HEK293T (cell line): ENCODE measurements around the gene KCNQ2.

Source experiments
- CTCF ChIA-PET: fragments of 350-600 bp; formaldehyde crosslinking; extraction: SDS; loops from one replicate; lab custom pipeline; 2021; ENCODE audit warnings: antibody characterized with exemption, inconsistent platforms; lab: Yijun Ruan, JAX
- POLR2A ChIA-PET: fragments of 350-600 bp; formaldehyde crosslinking; extraction: SDS; loops from one replicate; lab custom pipeline; 2020; ENCODE audit warnings: antibody characterized with exemption, inconsistent platforms; lab: Yijun Ruan, JAX
- DNase-seq: peaks from one replicate; pipeline ENCODE4 v3.0.0; 2012; ENCODE audit warnings: mixed read lengths; ENCODE audit errors: extremely low spot score
- ARNT ChIP-seq: fragments of 450-650 bp; IDR thresholded peaks from 2 replicates; pipeline ENCODE4 v1.6.1; 2017; ENCODE audit warnings: mild to moderate bottlenecking
- BHLHE40 ChIP-seq: fragments of 450-650 bp; IDR thresholded peaks from 2 replicates; pipeline ENCODE4 v1.6.1; 2016; ENCODE audit warnings: mild to moderate bottlenecking, moderate library complexity, borderline replicate concordance
- CTBP1 ChIP-seq: fragments of 450-650 bp; IDR thresholded peaks from 2 replicates; pipeline ENCODE4 v1.6.1; 2016; ENCODE audit warnings: borderline replicate concordance
- ELF4 ChIP-seq: fragments of 450-650 bp; IDR thresholded peaks from 2 replicates; pipeline ENCODE4 v1.6.1; 2017; ENCODE audit warnings: antibody characterized with exemption
- FOXA1 ChIP-seq: fragments of 450-650 bp; IDR thresholded peaks from 2 replicates; pipeline ENCODE4 v1.6.1; 2016; ENCODE audit warnings: mild to moderate bottlenecking
- FOXK2 ChIP-seq: fragments of 450-650 bp; IDR thresholded peaks from 2 replicates; pipeline ENCODE4 v1.6.1; 2016; ENCODE audit warnings: mild to moderate bottlenecking
- FOXM1 ChIP-seq: fragments of 450-650 bp; IDR thresholded peaks from 2 replicates; pipeline ENCODE4 v1.6.1; 2017; ENCODE audit warnings: mild to moderate bottlenecking, borderline replicate concordance
- HDGF ChIP-seq: fragments of 450-650 bp; IDR thresholded peaks from 2 replicates; pipeline ENCODE4 v1.6.1; 2017; ENCODE audit warnings: antibody characterized with exemption, borderline replicate concordance
- L3MBTL2 ChIP-seq: fragments of 450-650 bp; conservative IDR thresholded peaks from 2 replicates; pipeline ENCODE4 v1.6.1; 2016; ENCODE audit warnings: mild to moderate bottlenecking
- LEF1 ChIP-seq: fragments of 450-650 bp; IDR thresholded peaks from 2 replicates; pipeline ENCODE4 v1.6.1; 2017; ENCODE audit warnings: mild to moderate bottlenecking, borderline replicate concordance
- NFRKB ChIP-seq: fragments of 450-650 bp; IDR thresholded peaks from 2 replicates; pipeline ENCODE4 v1.6.1; 2016; ENCODE audit warnings: mild to moderate bottlenecking, moderate library complexity
- PKNOX1 ChIP-seq: fragments of 450-650 bp; IDR thresholded peaks from 2 replicates; pipeline ENCODE4 v1.6.1; 2016
- SP1 ChIP-seq: fragments of 450-650 bp; IDR thresholded peaks from 2 replicates; pipeline ENCODE4 v1.6.1; 2017
- SUZ12 ChIP-seq: fragments of 450-650 bp; IDR thresholded peaks from 2 replicates; pipeline ENCODE4 v1.6.1; 2016; ENCODE audit warnings: mild to moderate bottlenecking
- TARDBP ChIP-seq: fragments of 450-650 bp; IDR thresholded peaks from 2 replicates; pipeline ENCODE4 v1.6.1; 2016
- ZNF384 ChIP-seq: fragments of 450-650 bp; IDR thresholded peaks from 2 replicates; pipeline ENCODE4 v1.6.1; 2016

KCNQ2 gene

DNA sequence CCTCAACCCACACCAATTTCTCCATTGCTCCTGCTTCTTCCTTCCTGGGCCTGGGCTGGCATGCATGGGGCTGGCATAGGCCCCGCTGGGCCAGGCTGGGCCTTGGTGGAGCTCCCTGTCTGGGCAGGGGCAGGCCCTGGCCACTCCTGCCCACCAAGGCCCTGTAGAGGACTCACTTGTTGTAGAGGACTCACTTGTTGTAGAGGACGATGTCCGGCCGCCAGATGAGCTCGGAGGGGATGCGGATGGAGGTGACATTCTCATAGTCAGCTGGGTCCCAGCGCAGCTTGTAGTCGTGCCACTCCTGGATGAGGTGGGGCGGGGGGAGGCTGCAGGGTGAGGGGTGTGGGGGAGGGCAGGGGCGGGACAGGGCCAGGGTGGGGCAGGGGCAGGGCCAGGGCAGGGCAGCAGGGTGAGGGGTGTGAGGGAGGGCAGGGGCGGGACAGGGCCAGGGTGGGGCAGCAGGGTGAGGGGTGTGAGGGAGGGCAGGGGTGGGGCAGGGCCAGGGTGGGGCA lies 116.6 kb downstream of the KCNQ2 start:
- TF ChIP-seq SUZ12: no peak
- no peak for TF ChIP-seq ZNF384
- TF ChIP-seq L3MBTL2: no peak
- TF ChIP-seq ELF4: no peak
- no peak for TF ChIP-seq NFRKB
- no peak for TF ChIP-seq ARNT
- TF ChIP-seq SP1: no peak
- no peak for TF ChIP-seq TARDBP
- no peak for TF ChIP-seq BHLHE40
- no peak for TF ChIP-seq PKNOX1
- no peak for TF ChIP-seq LEF1
- TF ChIP-seq HDGF: no peak
- no peak for TF ChIP-seq FOXA1
- no peak for TF ChIP-seq FOXM1
- TF ChIP-seq CTBP1: no peak
- TF ChIP-seq FOXK2: no peak
- ChIA-PET CTCF (no interaction called here), POLR2A (no interaction called here)
- DNase-seq: no peak

DNA sequence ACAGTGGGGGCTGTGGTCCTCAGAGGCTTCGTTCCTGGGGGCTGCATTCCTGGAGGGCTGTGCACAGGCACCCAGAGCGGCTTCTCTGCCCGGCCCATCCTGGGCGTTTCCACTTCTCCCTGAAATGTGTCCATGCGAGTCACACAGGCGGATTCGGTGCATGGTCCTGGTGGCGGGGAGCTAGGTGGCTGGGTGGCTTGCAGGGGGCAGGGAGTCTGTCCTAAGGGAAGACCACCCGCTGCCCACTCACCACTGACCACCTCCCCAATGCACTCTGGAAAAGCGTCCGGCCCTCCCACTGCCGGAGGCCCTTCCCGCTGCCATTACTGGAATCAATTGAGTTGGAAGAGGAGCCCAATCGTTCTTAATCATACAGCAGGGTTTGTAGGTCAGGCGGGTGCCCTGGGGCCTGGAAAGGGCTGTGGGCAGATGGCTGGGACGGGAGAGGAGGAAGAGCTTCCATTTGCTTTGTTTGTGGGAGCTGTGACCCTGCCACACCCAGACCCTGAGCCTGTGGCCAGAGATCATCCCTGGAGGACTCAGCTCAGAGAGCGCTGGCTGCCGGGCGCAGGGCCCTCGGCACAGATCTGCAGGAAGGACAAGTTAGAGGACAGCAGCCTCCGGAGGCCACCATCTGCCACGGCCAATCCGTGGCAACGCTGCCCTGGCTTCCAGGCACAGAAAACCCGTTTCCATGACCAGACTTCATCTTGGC lies 117.7 kb downstream of the KCNQ2 start:
- POLR2A ChIA-PET: no interaction called here
- CTCF ChIA-PET: no interaction called here
- no peak for DNase-seq

DNA sequence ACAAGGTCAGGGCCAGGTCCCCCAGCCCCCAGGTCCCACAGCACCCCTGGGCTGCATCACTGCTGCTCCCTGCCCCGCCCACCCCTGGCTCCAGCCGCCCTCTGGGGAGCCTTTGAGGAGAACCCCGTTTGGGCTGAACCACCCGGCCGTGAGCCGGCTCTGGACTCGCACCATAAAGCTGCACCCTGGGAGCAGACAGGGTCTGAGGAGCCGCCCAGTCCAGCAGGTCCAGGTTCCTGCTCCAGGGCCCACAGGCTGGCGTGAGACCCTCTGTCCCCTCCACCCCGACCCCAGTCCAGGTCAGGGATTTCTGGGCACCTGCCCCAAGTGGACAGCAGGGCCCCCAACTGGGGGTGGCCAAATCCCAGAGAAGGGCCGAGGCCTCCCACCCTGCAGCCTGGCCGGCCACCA lies 119.6 kb downstream of the KCNQ2 start:
- CTCF ChIA-PET: no interaction called here
- no peak for DNase-seq
- TF ChIP-seq ZNF384: no peak
- no peak for TF ChIP-seq FOXA1
- no peak for TF ChIP-seq FOXK2
- TF ChIP-seq L3MBTL2: no peak
- no peak for TF ChIP-seq SP1
- no peak for TF ChIP-seq ELF4
- no peak for TF ChIP-seq NFRKB
- POLR2A ChIA-PET: no interaction called here

More for the DNA sequence above, 117.7 kb downstream of the KCNQ2 start:
- TF ChIP-seq TARDBP: no peak
- no peak for TF ChIP-seq ARNT
- no peak for TF ChIP-seq CTBP1
- no peak for TF ChIP-seq PKNOX1
- no peak for TF ChIP-seq SP1
- no peak for TF ChIP-seq ELF4
- no peak for TF ChIP-seq BHLHE40
- no peak for TF ChIP-seq FOXA1
- TF ChIP-seq L3MBTL2: no peak
- no peak for TF ChIP-seq FOXM1
- TF ChIP-seq SUZ12: no peak
- TF ChIP-seq FOXK2: no peak
- no peak for TF ChIP-seq NFRKB
- no peak for TF ChIP-seq LEF1
- no peak for TF ChIP-seq HDGF

- DNase-seq: no peak
- TF ChIP-seq ELF4: no peak
- TF ChIP-seq ARNT: no peak
- TF ChIP-seq FOXM1: no peak
- TF ChIP-seq FOXA1: no peak
- no peak for TF ChIP-seq TARDBP
- TF ChIP-seq FOXK2: no peak
- TF ChIP-seq CTBP1: no peak
- TF ChIP-seq NFRKB: no peak
- POLR2A ChIA-PET: no interaction called here
Measured at GRCh38 chr20:63351811-63352591, 120.5 kb downstream of the KCNQ2 start.

GRCh38 chr20:63351326-63351700 lies 121.1 kb downstream of the KCNQ2 start:
- no peak for TF ChIP-seq CTBP1
- TF ChIP-seq L3MBTL2: no peak
- TF ChIP-seq FOXK2: no peak
- TF ChIP-seq SP1: no peak
- TF ChIP-seq LEF1: no peak
- TF ChIP-seq HDGF: no peak
- TF ChIP-seq BHLHE40: no peak
- no peak for TF ChIP-seq ZNF384
- no peak for TF ChIP-seq SUZ12
- CTCF ChIA-PET: no interaction called here
- DNase-seq: no peak
- POLR2A ChIA-PET: no interaction called here

More at GRCh38 chr20:63351811-63352591, 120.5 kb downstream of the KCNQ2 start:
- CTCF ChIA-PET: no interaction called here

GRCh38 chr20:63350597-63351325 lies 121.7 kb downstream of the KCNQ2 start:
- no peak for DNase-seq
- POLR2A ChIA-PET: no interaction called here
- TF ChIP-seq NFRKB (no peak), SP1 (no peak), CTBP1 (no peak), ELF4 (no peak)
- CTCF ChIA-PET: no interaction called here
